ELR (cell line): ENCODE measurements around the gene LEKR1.
"Not testable (repeated sequence)": the region's sequence is repeated elsewhere in the genome, so short reads cannot be mapped to it uniquely, and the experiment has no call there.

Experiments used
- DNase-seq: peaks from one replicate; pipeline ENCODE4 v3.0.0-alpha.2; 2015; ENCODE audit warnings: low read depth

The LEKR1 gene

DNA sequence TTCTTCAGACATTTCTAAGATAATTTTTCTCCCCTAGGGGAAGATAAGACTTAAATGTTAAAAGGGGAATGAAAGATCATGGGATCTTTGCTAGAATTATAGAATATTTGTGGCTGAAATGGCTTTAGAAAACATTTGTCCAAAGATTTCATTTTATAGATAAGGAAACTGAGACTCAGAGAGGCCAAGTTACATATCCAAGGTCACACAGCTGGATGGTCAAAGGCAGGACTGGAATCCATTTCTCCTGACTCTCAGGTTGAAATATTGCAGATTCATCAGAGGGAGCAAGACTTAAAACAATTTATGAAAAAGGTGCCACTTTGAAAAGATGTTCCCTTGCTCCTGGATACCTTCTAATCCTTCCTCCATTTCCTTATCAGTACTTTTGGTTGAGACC lies 19.5 kb upstream of the LEKR1 start:
- no peak for DNase-seq

DNA sequence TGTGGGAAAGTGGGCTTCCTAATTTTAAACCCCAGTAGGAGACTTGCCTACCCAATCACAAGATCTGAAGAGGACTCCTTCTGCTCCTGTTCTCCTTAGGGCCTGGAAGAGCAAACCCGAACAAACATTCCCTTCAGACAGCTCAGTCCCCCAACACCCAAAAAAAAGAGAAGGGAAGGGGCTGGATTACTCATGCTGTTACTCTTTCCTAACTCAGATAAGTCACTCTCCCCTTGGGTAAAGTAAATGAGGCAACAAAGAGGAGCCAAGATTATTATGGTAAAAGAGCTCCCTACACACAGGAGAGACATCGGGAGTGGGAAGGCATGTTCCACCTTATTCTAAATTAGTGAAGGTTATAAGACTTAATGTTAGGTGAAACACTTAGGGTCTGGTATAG lies 18.1 kb upstream of the LEKR1 start:
- DNase-seq, result peak; percentile 51

DNA sequence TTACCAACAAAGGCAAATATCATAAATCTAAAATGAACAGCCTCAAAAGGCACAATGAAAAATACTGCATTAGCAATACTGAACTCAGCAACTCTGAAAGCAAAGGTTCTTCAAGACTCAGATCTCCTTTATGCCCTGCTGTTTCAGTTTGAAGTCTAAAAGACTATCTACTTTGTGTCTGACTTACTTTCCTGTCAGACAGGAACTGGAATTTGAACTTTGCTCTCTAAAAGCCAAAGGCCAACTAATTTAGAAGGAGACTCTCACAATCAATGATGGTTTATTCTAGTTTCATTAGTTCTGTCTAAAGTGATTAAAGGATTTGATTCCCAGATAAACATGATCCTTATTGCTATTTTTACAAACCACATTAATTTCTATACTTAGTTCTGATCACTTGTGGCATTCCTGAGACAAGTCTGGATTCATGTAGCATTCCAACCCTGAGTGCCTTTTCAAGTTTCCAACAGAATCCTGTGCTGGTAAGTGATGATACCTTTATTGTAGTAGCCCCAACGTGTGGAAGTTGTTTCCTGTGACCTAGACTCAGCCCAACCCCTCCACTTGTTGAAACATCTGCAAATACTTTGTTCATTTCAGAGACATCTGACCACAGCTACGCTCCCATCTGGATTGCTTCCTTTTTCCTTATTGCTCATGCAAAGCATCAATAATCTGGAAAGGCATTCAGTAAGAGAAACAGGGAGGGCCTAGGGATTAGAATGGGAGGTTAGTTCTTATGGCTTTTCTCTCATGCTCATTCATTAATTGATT lies 14.9 kb upstream of the LEKR1 start:
- peak; percentile 62 for DNase-seq

DNA sequence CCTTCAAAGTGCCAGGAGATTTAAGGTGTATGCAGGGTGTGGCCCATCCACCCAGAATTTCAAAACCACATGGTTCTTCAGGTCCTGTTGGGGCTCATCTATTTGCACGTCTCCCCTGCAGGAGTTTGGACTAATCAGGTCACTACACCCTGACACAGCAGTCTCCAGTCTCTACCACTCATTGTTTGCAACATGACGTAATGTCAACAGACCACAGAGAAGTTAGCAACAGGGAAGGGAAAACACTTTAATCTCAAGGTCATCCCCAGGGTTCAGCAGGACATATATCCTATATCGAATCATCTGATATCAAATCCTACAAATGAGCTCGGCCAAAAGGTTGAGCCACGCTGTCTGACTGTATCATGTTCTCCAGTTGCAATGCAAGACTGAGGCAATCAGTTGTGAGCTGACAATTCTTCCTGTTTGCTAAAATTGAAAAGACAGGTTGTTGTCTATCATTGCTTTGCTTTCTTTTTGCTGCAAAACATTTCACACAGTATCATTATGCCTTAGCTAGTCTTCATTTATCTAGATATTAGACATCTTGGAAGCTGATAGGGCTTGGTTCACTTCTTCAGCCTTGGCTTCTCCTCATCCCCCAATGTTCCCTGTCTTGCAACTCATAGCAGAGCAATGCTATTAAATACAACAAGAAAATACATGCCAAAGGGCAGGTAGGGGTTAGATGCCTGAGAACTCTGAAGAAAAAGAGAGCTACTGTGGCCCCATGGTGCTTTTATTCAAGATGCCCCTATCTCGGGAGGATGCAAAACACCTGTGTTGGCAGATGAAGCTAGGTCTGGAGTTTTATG lies 13.4 kb upstream of the LEKR1 start:
- DNase-seq, result peak; percentile 59

DNA sequence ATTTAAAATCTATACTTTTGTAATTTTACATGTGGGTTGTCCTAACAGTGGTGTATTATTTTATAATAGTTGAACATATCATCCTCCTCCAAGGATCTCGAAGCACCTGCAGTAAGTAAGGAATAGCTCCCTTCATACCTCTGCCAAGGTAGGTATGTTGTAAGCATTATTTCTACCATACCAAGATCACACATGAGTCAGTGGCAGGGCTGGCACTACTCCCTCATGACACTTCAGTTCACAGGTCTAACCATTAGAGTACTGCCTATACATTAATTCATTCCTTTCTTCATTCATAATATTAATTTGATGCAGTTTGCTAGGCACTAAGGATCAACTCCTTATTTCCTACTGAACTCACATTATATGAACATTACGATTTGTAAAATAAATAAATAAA lies 11.9 kb upstream of the LEKR1 start:
- peak; percentile 29 for DNase-seq

DNA sequence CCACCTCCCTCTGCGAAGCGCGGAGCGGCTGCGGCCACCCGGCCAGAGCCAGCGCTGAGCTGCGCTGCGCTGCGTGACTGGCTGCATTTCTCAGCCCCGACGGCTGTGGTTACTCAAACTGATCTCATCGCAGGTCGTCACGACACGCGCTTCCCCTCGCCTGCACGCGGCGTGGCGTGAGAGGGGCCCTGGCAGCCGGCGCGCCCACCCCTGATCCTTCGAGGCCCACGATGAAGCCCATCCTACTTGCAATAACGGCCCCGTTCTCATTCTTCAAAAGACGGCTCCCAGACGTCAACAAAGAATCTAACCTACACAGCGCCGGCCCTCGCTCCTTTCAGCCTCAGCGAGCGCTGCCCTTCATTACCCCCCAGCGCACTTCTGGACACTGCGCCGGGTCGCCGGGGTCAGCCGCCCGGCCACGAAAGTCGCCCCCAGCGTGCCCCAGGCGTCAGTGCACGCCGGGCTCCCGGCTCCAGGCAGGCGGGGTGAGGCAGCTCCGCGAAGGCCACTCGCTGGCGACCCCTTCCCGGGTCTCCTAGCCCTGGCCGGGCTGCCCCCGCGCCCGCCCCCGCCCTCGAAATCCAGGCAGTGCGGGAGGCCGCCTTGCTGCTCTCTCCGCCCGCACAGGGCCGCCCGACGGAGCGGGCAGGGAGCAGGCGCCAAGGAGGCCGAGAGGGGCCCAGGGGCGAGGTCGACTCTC lies 9.9 kb upstream of the LEKR1 start:
- DNase-seq, result peak; percentile 90

DNA sequence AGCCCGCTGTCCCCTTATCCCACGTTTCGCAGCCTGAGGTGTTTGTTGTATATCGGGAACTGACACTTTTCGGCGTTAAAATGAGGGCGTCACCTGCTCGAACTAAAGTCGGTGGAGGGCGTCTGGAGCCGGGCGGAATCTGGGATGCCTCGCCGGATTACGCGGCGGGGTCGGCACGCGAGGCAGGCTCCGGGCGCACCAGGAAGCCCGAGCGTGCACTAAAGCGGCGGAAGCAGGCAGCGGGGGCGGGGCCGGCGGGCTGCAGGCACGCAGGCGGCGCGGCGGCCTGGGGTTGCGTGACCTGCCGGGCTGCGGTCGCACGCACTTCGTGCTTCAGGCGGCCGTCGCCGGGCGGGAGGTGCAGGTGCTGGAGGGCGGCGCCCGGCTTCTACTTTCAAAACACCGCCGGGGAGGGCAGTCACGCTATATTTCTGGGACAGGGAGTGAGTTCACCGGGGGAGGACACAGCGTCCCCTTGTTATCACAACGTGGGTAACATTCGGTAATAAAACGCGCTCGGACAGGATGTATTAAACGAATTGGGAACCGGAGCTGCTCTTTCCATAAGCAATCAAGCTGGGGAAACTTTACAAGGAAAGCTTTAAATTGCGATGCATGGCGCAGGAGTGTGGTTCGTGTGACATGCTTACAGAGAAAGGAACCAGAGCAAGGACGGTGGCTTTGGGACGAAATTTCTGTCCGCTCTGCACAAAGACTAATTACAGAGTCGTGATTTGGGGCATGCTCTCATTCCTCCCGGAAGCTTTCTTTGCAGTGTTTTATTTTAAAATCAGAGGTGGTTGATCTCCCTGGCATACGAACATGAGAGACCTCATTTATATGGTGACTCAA lies 9.1 kb upstream of the LEKR1 start:
- DNase-seq, result peak; percentile 96

DNA sequence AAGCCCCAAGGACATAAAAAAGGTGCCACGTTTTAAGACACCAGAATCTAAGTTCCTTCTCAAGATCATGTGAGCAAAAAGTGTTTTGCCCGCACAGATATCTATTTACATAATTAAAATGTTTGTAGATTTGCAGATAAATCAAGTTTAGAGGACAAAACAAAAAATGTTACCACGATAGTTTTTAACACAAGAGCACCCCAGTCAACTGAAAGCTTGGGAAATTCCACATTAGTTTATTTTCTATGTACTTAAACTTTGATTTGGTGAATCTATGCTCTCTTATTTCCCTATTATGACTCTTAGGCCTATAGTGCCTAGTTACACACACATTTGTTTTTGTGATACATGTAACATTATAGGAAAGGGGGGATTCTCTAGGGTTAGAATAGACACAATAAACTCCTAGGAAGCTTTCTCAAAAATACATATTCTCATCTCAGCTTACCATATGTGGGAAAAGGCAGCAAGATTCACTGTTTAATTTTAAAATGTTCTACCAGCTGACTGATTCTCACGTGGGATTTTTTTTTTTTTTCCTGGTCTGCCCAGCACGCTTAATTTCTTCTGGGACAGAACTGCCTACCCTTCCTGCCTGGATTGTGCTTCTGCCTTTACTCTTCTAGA lies 8.4 kb upstream of the LEKR1 start:
- DNase-seq, result peak; percentile 43

DNA sequence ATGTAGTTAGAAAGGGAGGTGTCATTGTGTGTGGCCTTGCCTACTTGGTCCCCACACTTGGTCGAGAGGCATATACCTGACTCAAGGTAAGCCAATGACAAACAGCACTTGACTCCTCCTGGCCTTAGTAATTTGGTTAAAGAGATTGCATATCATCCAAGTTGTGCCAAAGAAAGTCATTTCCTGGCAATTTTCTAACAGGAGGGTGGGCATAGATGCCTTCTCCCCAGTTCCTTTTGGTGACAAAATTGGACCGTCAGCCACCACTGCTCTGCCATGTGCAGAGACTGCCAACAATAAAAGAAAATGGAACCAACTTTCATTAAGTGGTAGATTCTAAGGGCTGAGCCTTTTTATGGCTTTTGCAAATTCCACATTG lies 7.9 kb upstream of the LEKR1 start:
- no peak for DNase-seq

DNA sequence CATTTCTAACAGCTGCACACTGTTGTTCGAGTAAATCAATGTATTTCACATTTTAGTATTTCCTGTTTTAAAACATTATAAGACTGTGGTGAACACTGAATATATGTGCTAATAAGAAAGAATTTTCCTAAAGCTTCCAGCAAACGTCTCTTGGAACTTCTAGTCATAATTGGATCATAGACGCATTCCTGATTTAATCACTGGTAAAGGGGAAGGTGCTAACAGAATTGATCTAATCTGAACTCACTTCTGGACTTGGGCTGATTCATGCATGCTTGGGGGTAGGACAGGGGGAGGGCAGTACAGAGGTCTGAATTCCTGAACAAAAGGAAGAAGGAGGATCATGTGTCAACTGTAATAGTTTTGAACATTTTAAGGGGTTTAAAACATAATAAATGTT lies 7.3 kb upstream of the LEKR1 start:
- DNase-seq, result peak; percentile 96

DNA sequence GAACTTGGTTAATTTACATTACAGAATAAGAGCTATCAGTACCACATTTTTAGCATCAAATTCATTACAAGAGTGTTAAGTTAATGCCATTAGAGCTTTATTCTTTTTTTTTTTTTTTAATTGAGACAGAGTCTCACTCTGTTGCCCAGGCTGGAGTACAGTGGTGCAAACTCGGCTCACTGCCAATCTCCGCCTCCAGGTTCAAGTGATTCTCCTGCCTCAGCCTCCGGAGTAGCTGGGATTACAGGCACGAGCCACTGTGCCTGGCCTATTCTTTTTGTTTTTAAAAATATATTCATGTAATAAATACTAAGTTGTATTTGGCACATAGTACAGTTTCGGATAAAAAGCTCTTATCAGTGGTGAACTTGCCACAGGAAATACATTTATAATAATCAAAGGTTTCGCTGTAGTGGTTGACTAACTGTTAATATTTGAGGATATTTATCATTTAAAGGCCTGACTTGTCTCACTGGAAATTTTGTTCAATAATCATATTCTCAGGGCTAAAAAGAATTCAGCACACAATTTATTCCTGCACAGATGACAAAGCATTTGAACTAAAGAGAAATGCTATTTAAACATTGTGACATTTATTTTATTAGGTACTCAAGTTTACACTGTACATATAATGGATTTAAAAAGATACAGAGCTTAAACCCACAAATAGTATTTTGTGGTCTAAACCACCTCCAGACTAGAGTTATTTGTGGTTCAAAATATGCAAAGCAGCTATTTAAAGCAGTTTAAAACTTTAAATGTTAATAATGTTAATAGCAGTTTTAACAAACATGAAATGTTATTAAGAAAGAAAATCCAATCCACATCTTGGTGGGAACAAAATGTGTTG lies 6.1 kb upstream of the LEKR1 start:
- DNase-seq, result no peak

DNA sequence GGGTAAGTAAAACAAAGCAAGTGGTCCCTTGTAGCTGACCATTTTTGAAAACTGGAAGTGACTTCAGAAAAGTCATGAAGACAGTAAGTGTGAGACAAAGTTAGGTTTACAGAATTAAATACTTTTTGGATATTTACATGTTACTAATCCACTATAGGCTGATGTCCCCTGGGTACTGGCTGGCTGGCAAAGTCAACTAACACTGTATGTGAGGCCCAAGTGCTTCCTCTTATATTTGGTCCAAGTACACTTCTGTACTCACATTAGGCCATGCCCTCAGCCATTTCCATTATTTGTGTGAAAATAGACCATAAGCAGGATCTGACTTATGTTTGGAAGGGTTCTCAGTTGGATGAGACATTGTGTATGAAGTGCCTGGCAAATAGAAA lies 5.5 kb upstream of the LEKR1 start:
- DNase-seq, result peak; percentile 10

DNA sequence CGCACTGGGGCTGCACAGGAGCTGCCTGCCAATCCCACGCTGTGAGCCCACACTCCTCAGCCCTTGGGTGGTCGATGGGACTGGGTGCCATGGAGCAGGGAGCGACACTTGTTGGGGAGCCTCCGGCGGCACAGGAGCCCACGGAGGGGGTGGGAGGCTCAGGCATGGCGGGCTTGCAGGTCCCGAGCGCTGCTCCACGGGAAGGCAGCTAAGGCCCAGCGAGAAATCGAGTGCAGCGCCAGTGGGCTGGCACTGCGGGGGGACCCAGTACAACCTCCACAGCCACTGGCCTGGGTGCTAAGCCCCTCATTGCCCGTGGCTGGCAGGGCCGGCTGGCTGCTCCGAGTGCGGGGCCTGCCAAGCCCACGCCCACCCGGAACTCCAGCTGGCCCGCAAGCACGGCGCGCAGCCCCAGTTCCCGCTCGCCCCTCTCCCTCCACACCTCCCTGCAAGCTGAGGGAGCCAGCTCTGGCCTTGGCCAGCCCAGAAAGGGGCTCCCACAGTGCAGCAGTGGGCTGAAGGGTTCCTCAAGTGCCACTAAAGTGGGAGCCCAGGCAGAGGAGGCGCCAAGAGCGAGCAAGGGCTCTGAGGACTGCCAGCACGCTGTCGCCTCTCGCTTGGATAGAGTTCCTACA lies 3.4 kb upstream of the LEKR1 start:
- DNase-seq, result not testable (repeated sequence)

DNA sequence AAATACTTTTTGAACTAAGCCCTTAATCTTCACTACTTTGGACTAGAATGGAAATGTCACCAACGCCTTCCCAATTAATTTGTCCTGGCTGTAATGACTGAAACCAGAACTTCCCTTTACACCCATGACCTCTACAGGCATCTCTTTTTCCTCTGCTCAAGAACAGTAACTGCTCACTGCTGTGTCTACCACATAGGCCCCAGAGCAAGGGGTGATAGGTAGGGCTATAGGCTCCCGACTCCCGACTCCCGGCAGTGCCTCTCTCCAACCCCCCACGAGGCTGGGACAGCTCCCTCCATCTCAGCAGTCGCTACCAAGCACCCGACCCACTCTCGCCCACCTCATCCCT lies 384 bp upstream of the LEKR1 start:
- no peak for DNase-seq

DNA sequence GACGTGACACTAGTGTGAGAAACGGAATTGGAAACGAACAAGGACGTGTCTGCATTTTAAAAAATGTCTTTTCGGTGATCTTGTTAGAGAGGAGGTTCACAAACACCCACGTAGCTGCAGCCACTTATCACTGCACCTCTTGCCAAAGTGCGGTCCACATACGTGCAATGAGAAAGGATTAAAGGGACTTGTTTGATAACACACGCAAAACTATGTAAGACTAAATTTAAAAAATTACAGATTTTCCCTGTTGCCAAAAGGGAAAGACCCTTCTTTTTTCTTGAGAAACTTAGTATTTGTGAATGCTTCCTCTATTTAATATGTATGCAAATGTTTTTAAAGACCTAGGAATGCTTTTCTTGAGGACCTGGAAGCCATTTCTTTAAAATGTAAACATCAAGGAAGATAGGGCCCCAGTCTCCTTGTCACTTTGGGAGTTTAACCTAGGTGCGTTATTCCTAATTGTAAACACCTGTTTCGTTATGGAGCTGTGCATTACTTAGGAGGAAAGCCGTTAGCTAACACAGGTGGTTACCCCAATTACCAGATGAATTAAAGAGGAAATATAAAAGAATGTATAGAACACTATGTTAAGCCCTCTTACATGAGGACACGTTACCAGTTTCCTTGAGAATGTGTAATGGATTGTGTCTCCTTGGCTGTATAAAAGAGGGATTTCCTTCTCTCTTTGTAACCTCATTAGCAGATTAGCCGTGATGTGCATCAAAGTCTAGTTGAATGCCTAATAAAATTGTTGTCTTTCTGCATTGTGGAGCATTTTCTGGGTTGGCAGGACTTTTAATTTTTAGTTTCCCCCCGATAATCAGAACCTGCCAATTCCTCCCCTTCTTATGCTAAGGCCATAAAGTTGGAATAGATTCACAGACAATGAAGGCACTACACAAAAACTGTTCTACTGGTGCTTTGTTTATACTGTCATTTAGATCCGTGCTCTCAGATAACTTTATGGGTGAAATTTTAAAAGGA lies 1.0 kb downstream of the LEKR1 start:
- no peak for DNase-seq

DNA sequence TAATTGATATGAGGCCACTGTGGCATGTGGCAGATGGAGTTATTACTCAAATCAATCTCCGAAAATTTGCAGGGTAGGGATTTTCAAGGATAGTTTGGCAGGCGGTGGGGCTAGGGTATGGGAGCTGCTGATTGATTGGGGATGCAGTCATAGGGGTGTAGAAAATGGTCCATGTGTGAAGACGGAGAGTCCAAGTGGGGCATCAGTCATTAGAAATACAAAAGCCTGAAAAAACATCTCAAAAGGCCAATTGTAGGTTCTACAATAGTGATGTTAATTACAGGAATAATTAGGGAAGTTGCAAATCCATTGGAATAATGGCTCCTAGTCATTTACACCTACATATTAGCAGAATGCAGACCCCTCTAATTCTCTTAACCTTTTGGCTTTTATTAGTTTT lies 4.9 kb downstream of the LEKR1 start:
- DNase-seq, result no peak

DNA sequence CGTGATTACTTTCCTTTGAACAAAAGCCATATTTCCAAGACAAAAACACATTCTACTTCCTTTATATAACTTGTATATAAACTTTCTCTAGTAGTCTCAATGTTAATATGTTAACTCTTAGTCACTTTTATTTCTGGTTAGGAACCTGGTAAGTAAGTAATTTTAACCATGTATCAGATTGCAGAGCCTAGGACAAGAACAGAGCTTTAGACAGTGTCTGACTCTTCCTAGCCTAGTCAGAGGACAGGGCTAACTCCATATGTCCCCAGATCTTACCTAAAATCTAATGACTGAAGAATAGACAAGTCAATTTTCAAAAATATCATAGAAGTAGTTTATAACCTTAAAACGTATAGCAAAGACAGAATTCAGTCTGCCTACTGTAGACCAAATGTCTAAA lies 8.3 kb downstream of the LEKR1 start:
- DNase-seq, result no peak

DNA sequence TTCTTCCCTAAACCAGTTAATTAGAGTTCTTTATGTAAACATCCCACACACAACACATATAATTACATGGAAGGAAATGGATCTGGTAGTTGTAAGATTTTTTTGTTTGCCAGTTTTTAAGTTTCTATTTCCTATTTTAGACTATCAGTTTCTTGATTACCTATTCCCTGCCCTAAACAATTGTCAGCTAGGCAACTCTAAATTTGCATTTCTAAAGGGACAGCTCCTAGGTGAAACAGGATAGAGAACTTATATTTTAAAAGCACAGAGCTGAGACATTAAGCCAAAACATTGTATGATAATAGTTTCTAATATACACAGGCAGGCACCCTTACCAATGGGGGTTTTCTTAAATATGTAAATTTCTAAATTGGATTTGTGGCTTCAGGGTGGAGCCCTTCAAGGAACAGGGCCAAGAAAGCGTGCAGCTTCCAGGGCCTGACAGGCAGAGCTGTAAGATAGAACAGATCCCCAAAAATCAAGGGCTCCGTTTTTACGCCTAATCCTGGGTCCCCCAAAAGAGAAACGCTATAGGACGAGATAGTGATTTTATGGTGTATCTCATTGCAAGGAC lies 8.9 kb downstream of the LEKR1 start:
- no peak for DNase-seq

DNA sequence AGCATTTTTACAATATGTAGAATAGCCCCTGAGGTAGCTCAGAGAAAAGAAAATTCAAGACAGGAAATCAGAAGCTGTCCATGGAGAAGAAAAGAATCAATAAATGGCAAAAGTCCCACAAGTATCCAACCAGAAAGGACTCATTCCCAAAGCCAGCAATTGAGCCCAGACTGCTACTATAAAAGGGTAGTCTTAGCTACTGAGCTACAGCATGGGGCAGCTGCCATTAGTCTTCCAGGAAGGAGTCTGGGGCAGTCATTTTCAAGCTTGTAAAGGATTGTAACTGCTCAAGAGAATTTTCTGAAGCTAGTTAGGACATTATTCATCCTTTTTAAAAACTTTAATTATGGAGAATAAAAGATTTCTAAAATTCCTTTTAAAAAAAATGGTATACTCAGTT lies 10.5 kb downstream of the LEKR1 start:
- no peak for DNase-seq
